GM12874 (cell line): ENCODE data around the gene IFT74.

Experiments
- CTCF ChIP-seq: IDR thresholded peaks from 2 replicates; pipeline ENCODE4 v1.5.1; 2011; ENCODE audit warnings: low read depth, mild to moderate bottlenecking, control low read depth, low read length, moderate library complexity; ENCODE audit not compliant: insufficient read depth

Gene IFT74

DNA sequence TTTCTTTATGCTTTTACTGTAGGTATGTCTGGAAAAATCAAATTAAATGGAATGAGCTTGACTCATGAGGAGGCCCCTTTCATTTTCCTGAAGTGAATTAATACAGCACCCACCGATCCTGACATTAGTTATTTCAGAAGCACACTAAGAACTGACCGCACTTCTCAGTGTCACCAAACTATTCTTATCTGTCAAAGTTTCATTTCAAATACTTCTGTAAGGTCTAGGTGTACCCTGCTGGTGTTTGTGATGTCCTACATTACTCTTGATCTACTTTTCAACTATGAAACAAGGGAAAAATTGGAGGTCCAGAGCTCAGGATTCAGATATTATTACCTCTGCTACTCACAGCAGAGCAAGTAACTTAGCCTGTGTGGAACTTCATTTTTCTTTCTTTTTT is 151.0 kb downstream of the IFT74 start:
- TF ChIP-seq CTCF, result no peak

- TF ChIP-seq CTCF, result no peak
Measured at GRCh38 chr9:27108981-27109541, 152.8 kb downstream of the IFT74 start, which contains the start of gene TEK. Gene TEK, plus strand, starts transcription at chr9:27109225. Its CDS starts 366 bp downstream, at chr9:27109591.

DNA sequence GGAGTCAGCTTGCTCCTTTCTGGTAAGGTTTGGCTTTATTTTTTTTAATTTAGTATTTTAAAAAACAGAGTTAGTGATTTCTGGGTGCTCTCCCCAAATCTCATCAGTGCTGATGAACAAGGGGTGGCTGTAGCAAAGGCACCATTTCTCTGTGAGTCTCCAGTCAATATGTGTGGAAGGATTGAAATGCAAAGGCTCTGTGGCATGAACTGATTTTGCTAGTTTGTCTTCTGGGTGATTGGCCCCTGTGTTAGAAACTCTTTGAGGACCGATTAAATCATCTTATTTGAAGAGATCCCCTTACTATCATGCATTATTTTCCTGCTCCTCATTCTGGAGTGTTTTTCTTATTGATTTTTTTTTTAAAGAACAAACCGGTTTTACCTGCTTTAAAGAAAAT is 153.4 kb downstream of the IFT74 start:
- TF ChIP-seq CTCF, result no peak

DNA sequence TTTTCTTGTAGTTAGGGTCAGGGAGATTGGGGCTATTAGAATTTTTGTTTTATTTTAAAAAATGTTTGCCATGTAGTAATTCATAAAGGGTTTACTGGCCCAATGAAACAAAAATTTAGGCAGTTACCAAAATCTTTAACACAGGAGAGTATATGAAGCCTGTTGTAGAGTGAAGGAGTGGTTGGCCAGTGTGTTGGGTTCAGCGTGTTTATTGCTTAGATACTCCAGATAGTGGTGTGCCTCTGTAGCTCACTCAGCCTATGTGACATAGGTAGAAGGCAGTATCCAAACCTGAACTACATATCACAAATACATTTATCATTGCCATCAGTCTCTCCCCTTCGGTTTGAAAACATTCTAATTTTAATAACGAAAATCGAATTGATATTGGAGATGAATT is 154.0 kb downstream of the IFT74 start:
- no peak for TF ChIP-seq CTCF

DNA sequence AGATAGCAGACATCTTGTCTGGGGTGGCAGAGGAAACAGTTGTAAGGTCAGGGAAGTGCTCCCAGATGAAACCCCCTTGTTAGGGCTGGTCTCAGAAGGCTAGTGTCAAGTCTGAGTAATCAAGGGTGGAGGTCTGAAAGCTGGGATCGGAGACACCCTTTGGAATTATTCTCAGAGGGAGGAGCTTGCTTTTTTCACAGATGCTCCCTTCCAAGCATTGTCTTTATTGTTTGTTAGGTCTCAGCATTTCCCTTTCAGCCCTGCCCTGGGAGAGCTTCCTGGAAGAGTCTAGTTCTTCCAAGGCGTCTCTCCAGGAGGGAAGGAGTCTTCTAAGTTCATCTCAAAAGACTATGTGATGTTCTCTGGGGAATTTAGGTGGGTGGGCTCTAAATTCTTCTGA is 156.0 kb downstream of the IFT74 start:
- TF ChIP-seq CTCF, result no peak
